Uterus (tissue), 4 donors: ENCODE results near the gene STRADA. TPM values are rescaled to one million over a fixed set of nuclear protein-coding genes. Genes with fewer than 3 reads are reported as not detected.

Experiments
- DNase-seq, 2 donors: peaks; one replicate each; pipeline ENCODE4 v3.0.0-alpha.2; 2019 to 2020
- H3K27ac ChIP-seq, 2 donors: fragments of 200-600 bp; sonication (generic); 1 replicate in 1 of 2; 2 replicates in 1 of 2; pipeline ENCODE4 v1.5.1; 2016 to 2018
- H3K27me3 ChIP-seq, 2 donors: fragments of 200-600 bp; sonication (generic); one replicate each; pipeline ENCODE4 v1.5.1; 2018 to 2019; ENCODE audit warnings: control low read depth in 1 of 2
- H3K36me3 ChIP-seq, 2 donors: fragments of 200-600 bp; sonication (generic); one replicate each; pipeline ENCODE4 v1.5.1; 2019; ENCODE audit warnings: control low read depth in 1 of 2
- H3K4me1 ChIP-seq, 2 donors: fragments of 200-600 bp; sonication (generic); one replicate each; pipeline ENCODE4 v1.5.1; 2018 to 2019; ENCODE audit warnings: control low read depth in 1 of 2
- H3K4me3 ChIP-seq, 2 donors: fragments of 200-600 bp; sonication (generic); 1 replicate in 1 of 2; 2 replicates in 1 of 2; pipeline ENCODE4 v1.5.1; 2018 to 2019; ENCODE audit warnings: mild to moderate bottlenecking in 1 of 2
- H3K9me3 ChIP-seq, 2 donors: fragments of 200-600 bp; sonication (generic); one replicate each; pipeline ENCODE4 v1.5.1; 2019; ENCODE audit warnings: control low read depth in 1 of 2
- CTCF ChIP-seq, 4 experiments: fragments of 200-600 bp in 2 of 4; fragments of 450-650 bp in 2 of 4; sonication (generic) in 2 of 4; IDR thresholded peaks; one replicate each; pipeline ENCODE4 v1.5.1; 2016 to 2019; ENCODE audit warnings: antibody characterized with exemption in 4 of 4, mild to moderate bottlenecking in 2 of 4, moderate library complexity in 1 of 4
- POLR2A ChIP-seq, 2 donors: fragments of 450-650 bp; IDR thresholded peaks; one replicate each; pipeline ENCODE4 v1.6.1; 2016; ENCODE audit warnings: antibody characterized with exemption in 2 of 2, mild to moderate bottlenecking in 1 of 2, moderate library complexity in 1 of 2
- intact Hi-C: fragments of 100-400 bp; cut with DNase I; formaldehyde crosslinking; loops from one replicate; pipeline ENCODE4 v1.15.1; 2023; ENCODE audit warnings: low total_unique reads
- total RNA-seq, 4 donors: library from RNA; depleted of rRNA in 3 of 4; stranded (reverse); fragments of >200 nt in 3 of 4; gene quantifications; one replicate each; pipeline versions ENCODE4 v1.1.0 to v1.2.4, GENCODE V29; 2014 to 2023
- donor health status: DM: yes; HTN: yes; CAD: no.

Gene STRADA
- total RNA-seq, 4 donors from 2014 or later = 14.1 to 60.9 (median 27.9) TPM

GRCh38 chr17:63754046-63754445 lies 12.4 kb upstream of the STRADA start:
- intact Hi-C loops = no loop called here
- Histone ChIP-seq H3K9me3 (no peaks in the 10 kb centered on the region), H3K36me3 (no peaks in the 10 kb centered on the region), H3K27ac (no peak overlapping the region), H3K27me3 (no peaks in the 10 kb centered on the region), H3K4me3 (no peak overlapping the region), H3K4me1 (no peaks in the 10 kb centered on the region)
- TF ChIP-seq POLR2A (IDR thresholded peaks at IDR 0.05) = no peak
- TF ChIP-seq CTCF (IDR thresholded peaks at IDR 0.05) = no peak
- no peak for DNase-seq

GRCh38 chr17:63753215-63753614 lies 11.6 kb upstream of the STRADA start:
- Histone ChIP-seq H3K4me3 (no peak overlapping the region), H3K4me1 (no peaks in the 10 kb centered on the region), H3K36me3 (no peaks in the 10 kb centered on the region), H3K27me3 (no peaks in the 10 kb centered on the region), H3K9me3 (no peaks in the 10 kb centered on the region), H3K27ac (no peak overlapping the region)
- intact Hi-C loops = no loop called here
- DNase-seq = no peak
- TF ChIP-seq POLR2A (IDR thresholded peaks at IDR 0.05) = no peak

GRCh38 chr17:63752707-63753106 lies 11.1 kb upstream of the STRADA start:
- Histone ChIP-seq H3K27ac (no peak overlapping the region), H3K9me3 (no peaks in the 10 kb centered on the region), H3K36me3 (no peaks in the 10 kb centered on the region), H3K4me3 (no peak overlapping the region), H3K27me3 (no peaks in the 10 kb centered on the region), H3K4me1 (no peaks in the 10 kb centered on the region)
- intact Hi-C loops = no loop called here
- TF ChIP-seq POLR2A (IDR thresholded peaks at IDR 0.05) (no peak), CTCF (IDR thresholded peaks at IDR 0.05) (no peak)
- no peak for DNase-seq

- H3K36me3 ChIP-seq = no peaks in the 10 kb centered on the region
- intact Hi-C loops = no loop called here
Observed at GRCh38 chr17:63751806-63752205, 10.2 kb upstream of the STRADA start.

GRCh38 chr17:63741143-63741407 lies 524 bp downstream of the STRADA start:
- Histone ChIP-seq H3K9me3 (no peaks in the 10 kb centered on the region), H3K36me3 (no peaks in the 10 kb centered on the region), H3K4me3 (peak overlapping the region; percentile 83 to 90), H3K27me3 (no peaks in the 10 kb centered on the region), H3K27ac (peak overlapping the region; percentile 86 to 94), H3K4me1 (peaks cover 0 to 7% of the 10 kb centered on the region in 2 donors)
- intact Hi-C loops = no loop called here
- TF ChIP-seq CTCF (IDR thresholded peaks at IDR 0.05) (no peak), POLR2A (IDR thresholded peaks at IDR 0.05) (no peak)
- no peak for DNase-seq

More at GRCh38 chr17:63751806-63752205, 10.2 kb upstream of the STRADA start:
- Histone ChIP-seq H3K4me1 (no peaks in the 10 kb centered on the region), H3K27me3 (no peaks in the 10 kb centered on the region), H3K9me3 (no peaks in the 10 kb centered on the region), H3K4me3 (no peak overlapping the region), H3K27ac (no peak overlapping the region)
- no peak for TF ChIP-seq POLR2A (IDR thresholded peaks at IDR 0.05)
- no peak for TF ChIP-seq CTCF (IDR thresholded peaks at IDR 0.05)
- no peak for DNase-seq

GRCh38 chr17:63740464-63741142 lies 996 bp downstream of the STRADA start:
- H3K27me3 ChIP-seq = no peaks in the 10 kb centered on the region
- TF ChIP-seq POLR2A (IDR thresholded peaks at IDR 0.05) (no peak), CTCF (IDR thresholded peaks at IDR 0.05) (no peak)
- no peaks in the 10 kb centered on the region for H3K9me3 ChIP-seq
- peak overlapping the region; percentile 86 to 94 for H3K27ac ChIP-seq
- DNase-seq = no peak
- intact Hi-C loops = no loop called here
- peaks cover 0 to 7% of the 10 kb centered on the region in 2 donors for H3K4me1 ChIP-seq
- H3K36me3 ChIP-seq = no peaks in the 10 kb centered on the region
- H3K4me3 ChIP-seq = peak overlapping the region; percentile 83 to 90
